Astrocyte (in vitro differentiated cells and primary cell): Measurements from ENCODE around the gene THADA. TPM values are rescaled to one million over a fixed set of nuclear protein-coding genes. Genes with fewer than 3 reads are reported as not detected.

ENCODE experiments used
- DNase-seq: peaks from one replicate; pipeline ENCODE4 v3.0.0-alpha.2; 2010; ENCODE audit warnings: low read depth
- FAIRE-seq: peaks from 2 replicates; lab custom pipeline; 2011; peaks lifted over from hg19 to GRCh38; lab: Jason Lieb, UNC
- H2AFZ ChIP-seq: 2 replicates; pipeline ENCODE4 v1.6.0; 2012; ENCODE audit warnings: low read depth, low read length, inconsistent platforms
- H3K27ac ChIP-seq: 2 replicates; pipeline ENCODE4 v1.5.1; 2011; ENCODE audit warnings: low read depth, low read length, inconsistent platforms
- H3K27me3 ChIP-seq: 2 replicates; pipeline ENCODE4 v1.6.0; 2011; ENCODE audit warnings: low read length, inconsistent platforms; ENCODE audit not compliant: insufficient read depth
- H3K36me3 ChIP-seq: 2 replicates; pipeline ENCODE4 v1.5.1; 2011; ENCODE audit warnings: low read length, inconsistent platforms; ENCODE audit not compliant: insufficient read depth
- H3K4me1 ChIP-seq: 2 replicates; pipeline ENCODE4 v1.5.1; 2011; ENCODE audit warnings: low read length, inconsistent platforms; ENCODE audit not compliant: insufficient read depth
- H3K4me2 ChIP-seq: 2 replicates; pipeline ENCODE4 v1.6.0; 2012; ENCODE audit warnings: low read length, inconsistent platforms
- H3K4me3 ChIP-seq: 2 replicates; pipeline ENCODE4 v1.5.1; 2011; ENCODE audit warnings: low read depth, mild to moderate bottlenecking, low read length, inconsistent platforms; ENCODE audit not compliant: insufficient read depth
- H3K79me2 ChIP-seq: 2 replicates; pipeline ENCODE4 v1.6.0; 2012; ENCODE audit warnings: mild to moderate bottlenecking, low read length, inconsistent platforms; ENCODE audit not compliant: insufficient read depth
- H3K9ac ChIP-seq: 2 replicates; pipeline ENCODE4 v1.6.0; 2012; ENCODE audit warnings: mild to moderate bottlenecking, low read length, inconsistent platforms
- H3K9me3 ChIP-seq: 2 replicates; pipeline ENCODE4 v1.5.1; 2012; ENCODE audit warnings: low read depth, mild to moderate bottlenecking, low read length, inconsistent platforms; ENCODE audit not compliant: insufficient read depth
- H4K20me1 ChIP-seq: 2 replicates; pipeline ENCODE4 v1.6.0; 2012; ENCODE audit warnings: low read length, inconsistent platforms; ENCODE audit not compliant: insufficient read depth
- H3K27ac Mint-ChIP-seq: one replicate; pipeline ENCODE4 v1.8.0; 2021; ENCODE audit warnings: mild to moderate bottlenecking, mixed read lengths; ENCODE audit not compliant: unreplicated experiment
- H3K27me3 Mint-ChIP-seq: one replicate; pipeline ENCODE4 v1.8.0; 2021; ENCODE audit warnings: low read depth, mixed read lengths; ENCODE audit not compliant: unreplicated experiment
- H3K36me3 Mint-ChIP-seq: one replicate; pipeline ENCODE4 v1.8.0; 2021; ENCODE audit warnings: low read depth, mixed read lengths; ENCODE audit not compliant: unreplicated experiment
- H3K4me1 Mint-ChIP-seq: one replicate; pipeline ENCODE4 v1.8.0; 2021; ENCODE audit warnings: low read depth, mixed read lengths; ENCODE audit not compliant: unreplicated experiment
- H3K4me3 Mint-ChIP-seq: one replicate; pipeline ENCODE4 v1.8.0; 2021; ENCODE audit warnings: mild to moderate bottlenecking, moderate library complexity, mixed read lengths; ENCODE audit not compliant: unreplicated experiment
- H3K9me3 Mint-ChIP-seq: one replicate; pipeline ENCODE4 v1.8.0; 2021; ENCODE audit warnings: mild to moderate bottlenecking, mixed read lengths; ENCODE audit not compliant: unreplicated experiment
- CTCF ChIP-seq: IDR thresholded peaks from 2 replicates; pipeline ENCODE4 v1.5.1; 2011; ENCODE audit warnings: low read depth, mild to moderate bottlenecking, inconsistent platforms, low read length, moderate library complexity; ENCODE audit not compliant: insufficient read depth
- EZH2 ChIP-seq: IDR thresholded peaks from 2 replicates; pipeline ENCODE4 v1.6.1; 2012; ENCODE audit warnings: mild to moderate bottlenecking, low read length, inconsistent platforms; ENCODE audit not compliant: insufficient read depth
- total RNA-seq: library from RNA; stranded (reverse); gene quantifications from 2 replicates; pipeline ENCODE4 v1.2.1, GENCODE V29; 2021

The THADA gene
- total RNA-seq, 1 donor from 2014 or later: 16.2 TPM

GRCh38 chr2:43622931-43623451 lies 27.2 kb upstream of the THADA start:
- H3K27me3 Mint-ChIP-seq: no peaks in the 10 kb centered on the region
- no peaks in the 10 kb centered on the region for H3K4me1 Mint-ChIP-seq
- Histone ChIP-seq H3K4me3 (no peak overlapping the region), H3K9me3 (no peaks in the 10 kb centered on the region), H3K4me1 (no peaks in the 10 kb centered on the region), H2AFZ (no peak overlapping the region), H3K36me3 (no peaks in the 10 kb centered on the region), H3K9ac (no peak overlapping the region), H3K79me2 (no peaks in the 10 kb centered on the region), H3K27ac (no peak overlapping the region), H3K27me3 (peaks cover 9% of the 10 kb centered on the region), H3K4me2 (no peak overlapping the region), H4K20me1 (no peaks in the 10 kb centered on the region)
- no peak overlapping the region for H3K4me3 Mint-ChIP-seq
- no peaks in the 10 kb centered on the region for H3K36me3 Mint-ChIP-seq
- H3K9me3 Mint-ChIP-seq: no peaks in the 10 kb centered on the region
- no peak for TF ChIP-seq EZH2
- no peak for TF ChIP-seq CTCF
- DNase-seq (no peak), FAIRE-seq (no peak)
- no peak overlapping the region for H3K27ac Mint-ChIP-seq

GRCh38 chr2:43619511-43619910 lies 23.7 kb upstream of the THADA start:
- no peaks in the 10 kb centered on the region for H3K4me1 ChIP-seq
- H3K9me3 ChIP-seq: no peaks in the 10 kb centered on the region
- no peak for TF ChIP-seq CTCF
- no peak for TF ChIP-seq EZH2
- H3K27me3 ChIP-seq: peaks cover 9% of the 10 kb centered on the region
- H2AFZ ChIP-seq: no peak overlapping the region
- Mint-ChIP-seq H3K36me3 (no peaks in the 10 kb centered on the region), H3K27ac (no peak overlapping the region), H3K4me1 (no peaks in the 10 kb centered on the region), H3K27me3 (no peaks in the 10 kb centered on the region), H3K4me3 (no peak overlapping the region), H3K9me3 (no peaks in the 10 kb centered on the region)
- H3K9ac ChIP-seq: no peak overlapping the region
- H3K27ac ChIP-seq: no peak overlapping the region
- no peaks in the 10 kb centered on the region for H3K79me2 ChIP-seq
- H4K20me1 ChIP-seq: no peaks in the 10 kb centered on the region
- no peaks in the 10 kb centered on the region for H3K36me3 ChIP-seq
- H3K4me3 ChIP-seq: no peak overlapping the region
- no peak overlapping the region for H3K4me2 ChIP-seq
- no peak for DNase-seq
- no peak for FAIRE-seq

GRCh38 chr2:43616967-43617680 lies 21.3 kb upstream of the THADA start:
- no peaks in the 10 kb centered on the region for H3K9me3 Mint-ChIP-seq
- no peaks in the 10 kb centered on the region for H3K79me2 ChIP-seq

More at GRCh38 chr2:43616967-43617680, 21.3 kb upstream of the THADA start:
- no peak overlapping the region for H3K27ac Mint-ChIP-seq
- no peaks in the 10 kb centered on the region for H3K4me1 ChIP-seq
- FAIRE-seq (no peak), DNase-seq (no peak)
- TF ChIP-seq CTCF: no peak
- no peak for TF ChIP-seq EZH2
- H3K9ac ChIP-seq: no peak overlapping the region
- H2AFZ ChIP-seq: no peak overlapping the region
- no peaks in the 10 kb centered on the region for H3K27me3 ChIP-seq
- H3K36me3 ChIP-seq: no peaks in the 10 kb centered on the region
- H4K20me1 ChIP-seq: no peaks in the 10 kb centered on the region
- no peak overlapping the region for H3K4me3 ChIP-seq
- no peak overlapping the region for H3K4me2 ChIP-seq
- no peak overlapping the region for H3K4me3 Mint-ChIP-seq
- H3K4me1 Mint-ChIP-seq: no peaks in the 10 kb centered on the region
- H3K27me3 Mint-ChIP-seq: no peaks in the 10 kb centered on the region
- no peaks in the 10 kb centered on the region for H3K9me3 ChIP-seq
- H3K36me3 Mint-ChIP-seq: no peaks in the 10 kb centered on the region
- H3K27ac ChIP-seq: no peak overlapping the region
